ENCODE results near the gene ZNF469.

The ZNF469 gene

GRCh38 chr16:88411951-88412576 is 29.3 kb downstream of the ZNF469 start:
- no peak for DNase-seq

- DNase-seq: no peak
These were observed 30.0 kb downstream of the ZNF469 start for GRCh38 chr16:88412766-88413165.

- DNase-seq: no peak
These were observed 30.5 kb downstream of the ZNF469 start for GRCh38 chr16:88413231-88413630.

DNA sequence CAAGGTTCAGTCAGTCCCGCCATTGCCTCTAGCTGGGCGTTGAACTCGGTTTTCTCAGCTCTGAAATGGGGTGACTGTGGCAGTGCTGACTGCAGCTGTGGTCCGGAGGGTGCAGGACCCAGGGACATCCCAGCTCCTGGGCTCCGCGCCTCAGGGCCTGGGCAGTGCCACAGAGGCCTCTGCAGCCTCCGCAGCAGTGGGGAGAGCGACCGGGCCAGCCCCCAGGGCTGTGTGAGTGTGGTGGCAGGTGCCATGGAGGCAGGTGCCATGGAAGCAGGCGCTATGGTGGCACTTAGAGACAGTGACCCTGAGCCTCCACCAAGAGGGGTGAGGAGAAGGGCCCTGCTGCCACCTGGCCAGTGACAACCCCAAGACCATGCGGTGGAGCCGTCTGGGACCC is 30.9 kb downstream of the ZNF469 start:
- DNase-seq: no peak

DNA sequence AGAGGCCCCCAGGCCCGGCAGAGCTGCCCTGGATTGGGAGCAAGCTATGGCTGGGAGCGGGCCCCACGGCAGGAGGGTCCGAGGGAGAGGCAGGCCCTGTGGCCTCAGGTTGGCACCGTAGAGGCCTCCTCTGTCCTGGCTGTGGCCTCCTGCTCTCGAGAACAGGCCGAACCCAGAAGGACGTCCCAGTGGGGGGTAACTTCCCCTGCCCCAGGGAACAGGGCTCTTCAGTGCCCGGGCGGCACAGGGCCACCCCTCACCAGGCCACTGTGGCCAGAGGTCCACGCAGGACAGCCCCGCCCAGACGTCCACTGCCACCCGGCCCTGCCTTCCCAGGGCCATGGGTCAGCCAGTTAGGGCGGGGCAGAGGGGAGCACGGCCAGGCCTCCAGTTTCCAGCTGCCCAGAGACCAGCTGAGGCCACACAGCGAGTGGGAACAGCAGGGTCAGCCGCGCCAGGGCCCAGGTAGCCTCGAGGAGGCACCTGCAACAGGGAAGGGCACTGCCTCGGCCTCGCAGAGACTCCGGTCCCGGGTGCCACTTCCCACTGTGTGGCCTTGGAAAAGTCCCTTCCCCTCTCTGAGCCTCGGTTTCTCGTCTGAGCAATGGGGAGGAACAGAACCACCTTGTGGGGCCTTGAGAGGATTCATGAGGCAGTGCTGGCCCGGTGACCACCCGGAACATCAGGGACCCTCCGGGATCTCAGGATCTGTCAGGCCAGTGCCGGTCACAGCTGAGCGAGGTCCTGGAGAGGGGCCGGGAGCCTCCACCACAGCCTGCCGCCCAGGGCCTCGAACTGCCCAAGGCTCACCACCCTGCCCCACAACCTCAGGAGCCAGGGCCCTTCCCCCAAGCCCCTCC is 32.0 kb downstream of the ZNF469 start:
- no peak for DNase-seq

DNA sequence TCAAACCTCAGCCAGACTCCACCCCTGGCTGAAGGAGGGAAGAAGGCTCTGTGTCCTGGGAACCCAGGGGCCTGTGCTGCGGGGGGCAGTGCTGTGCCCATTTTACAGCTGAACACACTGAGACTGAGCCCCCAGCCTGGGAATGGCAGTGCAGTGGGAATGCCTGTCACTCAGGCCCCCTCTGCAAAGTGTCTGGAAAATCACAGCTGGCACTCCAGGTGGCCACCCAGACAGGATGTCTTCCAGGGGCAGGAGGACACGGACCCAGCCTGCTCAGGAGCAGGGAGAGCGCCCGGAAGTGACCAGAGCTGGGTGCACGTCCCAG is 32.6 kb downstream of the ZNF469 start:
- no peak for DNase-seq

DNA sequence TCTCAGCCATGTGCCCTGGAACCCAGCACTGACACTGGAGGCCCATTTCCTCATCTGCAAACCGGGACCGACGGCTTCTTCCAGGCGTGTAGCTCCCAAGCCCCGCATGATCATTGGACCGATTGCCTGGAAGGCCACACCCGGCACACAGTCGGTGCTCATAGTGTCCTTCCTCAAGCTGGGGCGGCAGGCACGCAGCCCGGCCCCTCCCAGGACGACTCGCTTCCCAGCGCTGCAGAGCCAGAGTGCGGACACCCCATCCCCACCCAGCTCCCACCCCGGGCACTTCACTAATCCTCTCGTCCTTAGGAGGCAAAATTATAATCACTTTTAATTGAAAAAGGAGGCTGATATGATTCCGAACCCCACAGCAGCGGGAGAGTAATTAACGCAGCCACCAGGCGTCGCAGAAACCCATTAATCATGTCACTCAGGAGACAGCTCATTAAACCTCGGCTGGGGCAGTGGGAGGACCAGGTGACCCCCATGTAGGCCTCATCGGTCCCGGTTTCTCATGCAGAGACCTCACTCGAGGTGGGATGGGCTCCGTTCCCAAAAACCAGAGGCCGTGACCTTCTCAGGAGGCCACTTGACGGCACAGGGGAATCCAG is 33.1 kb downstream of the ZNF469 start:
- DNase-seq: no peak

DNA sequence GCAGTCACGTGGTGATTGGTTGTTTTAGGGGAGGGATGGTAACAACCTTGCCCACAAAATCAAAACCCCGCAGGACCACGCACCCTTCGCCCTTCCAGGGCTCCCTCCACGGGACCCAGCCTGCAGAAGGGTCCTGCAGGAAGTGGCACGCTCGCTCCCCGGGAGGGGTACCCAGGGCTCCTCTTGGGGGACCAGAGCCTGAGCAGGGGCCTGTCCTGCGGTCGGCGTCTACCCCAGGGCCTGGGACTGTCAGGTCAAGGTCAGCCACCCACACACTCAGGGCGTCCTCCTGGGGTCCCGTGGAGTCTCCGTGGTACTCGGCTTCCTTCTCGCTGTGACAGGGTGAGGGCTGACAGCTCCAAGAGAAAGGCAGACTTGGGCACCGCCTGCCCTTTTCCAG is 33.9 kb downstream of the ZNF469 start:
- DNase-seq: no peak

DNA sequence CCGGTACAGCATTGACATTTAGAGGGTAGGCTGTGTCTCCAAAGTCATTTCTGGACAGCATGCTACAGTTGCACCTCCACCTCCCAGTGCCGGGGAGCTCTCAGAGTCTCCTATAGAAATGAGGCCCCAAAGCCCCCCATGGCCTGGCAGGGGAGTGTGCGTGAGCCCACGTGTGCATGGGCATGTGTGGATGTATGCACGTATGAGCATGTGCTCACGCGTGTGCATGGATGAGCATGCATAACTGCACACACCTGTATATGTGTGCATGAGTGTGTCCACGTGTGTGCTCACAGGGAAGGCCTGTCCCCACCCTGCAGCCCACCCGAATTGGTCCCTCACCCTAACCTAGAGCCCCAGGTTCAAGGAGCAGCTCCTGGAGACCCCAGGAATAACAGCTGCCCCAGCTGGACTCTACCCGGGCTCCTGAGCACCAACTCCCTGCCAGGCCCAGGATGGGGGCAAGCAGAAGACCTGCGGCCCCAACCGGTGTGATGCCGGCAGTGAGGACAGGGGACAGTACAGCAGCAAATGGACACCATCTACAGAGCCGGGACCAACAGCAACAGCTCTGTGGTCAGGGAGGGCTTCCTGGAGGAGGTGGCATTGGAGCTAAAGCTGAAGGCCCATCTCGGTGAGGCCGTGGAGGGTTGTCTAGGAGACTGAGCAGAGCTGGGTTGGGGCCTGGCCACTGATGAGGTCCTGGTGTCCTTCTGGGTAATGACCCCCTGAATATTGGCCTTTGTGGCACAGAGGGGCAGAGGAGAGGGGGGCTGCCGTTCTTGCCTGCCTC is 35.1 kb downstream of the ZNF469 start:
- DNase-seq: no peak

DNA sequence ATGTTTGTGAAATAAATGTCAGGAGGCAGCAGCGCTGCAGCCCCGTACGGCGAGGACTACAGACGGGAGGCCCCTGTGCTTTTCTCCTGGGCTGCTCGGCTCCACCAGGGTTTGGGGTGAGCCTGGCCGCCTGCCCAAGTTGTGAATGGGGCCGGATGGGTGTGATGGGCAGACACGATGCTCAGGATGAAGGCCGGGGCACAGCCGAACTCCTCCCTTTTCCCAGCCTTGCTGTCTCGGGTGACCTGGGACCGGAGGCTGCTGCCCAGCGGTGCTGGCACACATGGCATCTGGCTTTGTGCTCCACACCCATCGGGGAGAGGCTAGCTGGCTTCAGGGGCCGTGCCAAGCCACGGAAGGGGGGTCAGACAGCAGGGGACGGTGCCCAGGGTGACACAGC is 36.1 kb downstream of the ZNF469 start:
- no peak for DNase-seq

GRCh38 chr16:88419790-88420189 is 37.0 kb downstream of the ZNF469 start:
- DNase-seq: no peak

DNA sequence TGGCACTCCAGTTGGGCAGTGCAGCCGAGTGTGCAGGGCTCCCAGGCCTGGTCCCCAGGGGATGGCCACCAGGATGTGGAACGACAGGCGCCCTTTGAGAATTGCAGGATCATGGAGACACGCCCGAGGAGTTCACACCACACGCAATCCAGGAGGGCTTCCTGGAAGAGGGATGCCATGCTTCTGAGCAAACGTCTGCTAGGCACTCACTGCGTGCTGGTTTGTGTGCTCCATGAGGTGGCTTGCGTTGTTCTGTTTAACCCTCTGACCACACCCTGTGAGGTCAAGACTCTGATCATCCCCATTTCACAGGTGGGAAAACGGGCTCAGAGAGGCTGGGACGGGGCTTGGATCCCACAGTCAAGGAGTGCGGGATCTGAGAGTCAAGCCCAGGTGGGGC is 37.7 kb downstream of the ZNF469 start:
- no peak for DNase-seq

DNA sequence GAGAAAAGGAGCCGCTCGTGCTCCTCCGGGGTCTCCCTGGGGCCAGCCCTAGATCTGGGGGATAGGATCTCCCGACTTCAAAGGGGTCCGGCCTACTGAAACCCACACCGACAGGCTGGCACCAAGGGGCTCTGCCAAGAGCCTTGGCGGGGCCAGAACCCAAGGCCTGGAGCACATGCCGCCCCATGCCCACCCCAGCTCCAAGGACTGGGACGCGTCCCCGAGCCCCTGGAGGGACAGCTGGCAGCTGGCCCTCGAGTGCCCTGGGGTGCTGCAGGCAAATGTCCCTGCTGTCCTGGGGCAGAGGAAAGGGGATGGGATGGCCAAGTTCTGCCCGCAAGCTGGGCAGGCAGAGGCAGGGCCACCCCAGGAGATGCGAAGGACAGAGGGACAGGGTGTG is 38.5 kb downstream of the ZNF469 start:
- DNase-seq: no peak

DNA sequence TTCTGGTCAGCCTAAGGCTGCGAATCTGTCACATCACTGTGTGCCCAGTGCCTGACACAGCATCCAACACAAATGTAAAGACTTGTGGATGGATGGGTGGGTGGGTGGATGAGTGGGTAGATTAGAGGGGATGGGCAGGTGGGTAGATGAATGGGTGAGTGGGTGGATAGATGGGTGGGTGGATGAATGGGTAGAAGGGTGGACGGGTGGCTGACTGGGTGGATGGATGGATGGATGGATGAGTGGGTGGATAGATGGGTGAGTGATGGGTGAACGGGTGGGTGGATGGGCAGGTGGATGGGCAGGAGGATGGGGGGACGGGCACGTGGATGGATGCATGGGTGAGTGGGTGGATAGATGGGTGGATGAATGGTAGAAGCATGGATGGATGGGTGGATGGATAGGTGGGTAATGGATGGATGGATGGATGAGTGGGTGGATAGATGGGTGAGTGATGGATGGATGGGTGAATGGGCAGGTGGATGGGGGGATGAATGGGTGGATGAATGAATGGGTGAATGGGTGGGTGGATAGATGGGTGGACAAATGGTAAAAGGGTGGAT is 39.2 kb downstream of the ZNF469 start:
- no peak for DNase-seq

- no peak for DNase-seq
These were observed 40.1 kb downstream of the ZNF469 start for GRCh38 chr16:88422733-88423447.

- DNase-seq: no peak
These were observed 40.7 kb downstream of the ZNF469 start for GRCh38 chr16:88423448-88423850.

GRCh38 chr16:88424587-88425235 is 42.0 kb downstream of the ZNF469 start:
- no peak for DNase-seq

DNA sequence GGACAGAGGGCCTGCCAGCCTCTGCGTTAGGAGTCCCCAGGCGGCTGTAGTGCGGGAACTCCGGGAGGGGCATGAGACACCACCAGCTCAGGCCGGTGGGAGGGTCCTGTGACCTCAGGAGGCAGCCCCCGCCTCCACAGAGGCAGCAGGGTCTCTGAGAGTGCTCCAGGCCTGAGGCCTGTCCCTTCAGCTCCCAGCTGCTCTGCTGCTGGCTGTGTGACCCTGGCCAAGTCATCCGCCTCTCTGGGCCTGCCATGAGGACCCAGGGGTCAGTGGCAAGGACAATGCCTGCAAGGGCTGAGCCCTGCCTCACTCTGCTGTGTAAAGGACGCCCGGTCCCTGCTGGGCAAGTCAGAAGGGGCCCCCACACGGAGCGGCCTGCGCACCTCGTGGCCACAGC is 43.3 kb downstream of the ZNF469 start:
- no peak for DNase-seq

- no peak for DNase-seq
These were observed 44.6 kb downstream of the ZNF469 start for GRCh38 chr16:88427376-88427775.

- DNase-seq: no peak
These were observed 45.4 kb downstream of the ZNF469 start for GRCh38 chr16:88428156-88428555.

- DNase-seq: no peak
These were observed 46.0 kb downstream of the ZNF469 start for GRCh38 chr16:88428616-88429386.
